NCI-H226 (cell line): ENCODE results near the gene LRRTM3.

Source experiments
- DNase-seq: peaks from one replicate; pipeline ENCODE4 v3.0.0-alpha.2; 2015

Gene LRRTM3

GRCh38 chr10:66925896-66926715 is at the start of gene LRRTM3:
Gene LRRTM3, plus strand, starts transcription at chr10:66926036.
- peak; percentile 65 for DNase-seq

GRCh38 chr10:66877361-66877760 is 48.5 kb upstream of the LRRTM3 start:
- DNase-seq, result no peak

GRCh38 chr10:66880292-66880691 is 45.5 kb upstream of the LRRTM3 start:
- no peak for DNase-seq

GRCh38 chr10:66880826-66881225 is 45.0 kb upstream of the LRRTM3 start:
- DNase-seq, result no peak

GRCh38 chr10:66881814-66882213 is 44.0 kb upstream of the LRRTM3 start:
- DNase-seq, result no peak

- DNase-seq, result no peak
Observed at GRCh38 chr10:66882271-66882670, 43.6 kb upstream of the LRRTM3 start.

GRCh38 chr10:66886848-66887247 is 39.0 kb upstream of the LRRTM3 start:
- DNase-seq, result no peak

GRCh38 chr10:66888237-66888636 is 37.6 kb upstream of the LRRTM3 start:
- DNase-seq, result no peak

GRCh38 chr10:66892871-66893270 is 33.0 kb upstream of the LRRTM3 start:
- DNase-seq, result no peak

- DNase-seq, result no peak
Observed at GRCh38 chr10:66910671-66911070, 15.2 kb upstream of the LRRTM3 start.

GRCh38 chr10:66916030-66916429 is 9.8 kb upstream of the LRRTM3 start:
- DNase-seq, result no peak

- no peak for DNase-seq
Observed at GRCh38 chr10:66917104-66917503, 8.7 kb upstream of the LRRTM3 start.

- no peak for DNase-seq
Observed at GRCh38 chr10:66919248-66919647, 6.6 kb upstream of the LRRTM3 start.

- no peak for DNase-seq
Observed at GRCh38 chr10:66924674-66925345, 1.0 kb upstream of the LRRTM3 start.

- DNase-seq, result no peak
Observed at GRCh38 chr10:66925373-66925772, 463 bp upstream of the LRRTM3 start.

GRCh38 chr10:66926841-66927240 is 1.0 kb downstream of the LRRTM3 start:
- no peak for DNase-seq

GRCh38 chr10:66927251-66927935 is 1.6 kb downstream of the LRRTM3 start:
- no peak for DNase-seq

GRCh38 chr10:66927971-66928770 is 2.3 kb downstream of the LRRTM3 start:
- DNase-seq, result no peak

GRCh38 chr10:66928776-66929175 is 2.9 kb downstream of the LRRTM3 start:
- DNase-seq, result no peak

GRCh38 chr10:66929375-66929774 is 3.5 kb downstream of the LRRTM3 start:
- DNase-seq, result no peak

- DNase-seq, result peak; percentile 28
Observed at GRCh38 chr10:66931340-66931948, 5.6 kb downstream of the LRRTM3 start.

GRCh38 chr10:66931949-66932343 is 6.1 kb downstream of the LRRTM3 start:
- no peak for DNase-seq

GRCh38 chr10:66934711-66935110 is 8.9 kb downstream of the LRRTM3 start:
- DNase-seq, result no peak
